ENCODE measurements around the gene DUSP5.
A peak's percentile ranks its signal among the peaks of the same experiment; 100 is the strongest.

The DUSP5 gene

GRCh38 chr10:110548002-110548401 is 50.3 kb downstream of the DUSP5 start:
- DNase-seq: no peak

- DNase-seq: no peak
Measured at GRCh38 chr10:110549211-110549610, 51.5 kb downstream of the DUSP5 start.

GRCh38 chr10:110553905-110554304 is 56.2 kb downstream of the DUSP5 start:
- no peak for DNase-seq

GRCh38 chr10:110556296-110556695 is 58.6 kb downstream of the DUSP5 start:
- DNase-seq: no peak

DNA sequence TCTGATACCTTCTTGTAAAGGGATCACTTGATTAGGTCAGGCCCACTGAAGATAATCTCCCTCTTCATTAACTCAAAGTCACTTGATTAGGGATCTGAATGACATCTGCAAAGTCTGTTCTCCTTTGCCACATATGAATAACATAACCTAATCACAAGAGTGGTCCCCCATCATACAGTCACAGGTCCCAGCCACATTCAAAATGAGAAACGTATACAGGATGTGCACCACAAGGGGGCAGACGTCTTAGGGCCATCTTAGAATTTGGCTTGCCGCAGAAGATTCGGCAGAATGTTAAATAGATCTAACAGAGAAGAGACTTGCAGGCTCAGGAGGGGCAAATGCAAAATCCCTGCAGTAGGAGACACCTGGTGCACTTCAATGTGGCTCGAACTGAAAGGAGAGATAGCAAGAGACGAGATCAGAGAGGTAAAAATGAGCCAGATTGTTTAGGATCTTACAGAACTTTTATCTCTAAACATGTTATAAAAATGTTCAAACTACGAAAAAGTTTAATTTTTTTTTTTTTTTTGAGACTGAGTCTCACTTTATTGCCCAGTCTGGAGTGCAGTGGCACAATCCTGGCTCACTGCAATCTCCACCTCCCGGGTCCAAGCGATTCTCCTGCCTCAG is 59.4 kb downstream of the DUSP5 start:
- peak; percentile 22 to 49 (median 32) for DNase-seq

DNA sequence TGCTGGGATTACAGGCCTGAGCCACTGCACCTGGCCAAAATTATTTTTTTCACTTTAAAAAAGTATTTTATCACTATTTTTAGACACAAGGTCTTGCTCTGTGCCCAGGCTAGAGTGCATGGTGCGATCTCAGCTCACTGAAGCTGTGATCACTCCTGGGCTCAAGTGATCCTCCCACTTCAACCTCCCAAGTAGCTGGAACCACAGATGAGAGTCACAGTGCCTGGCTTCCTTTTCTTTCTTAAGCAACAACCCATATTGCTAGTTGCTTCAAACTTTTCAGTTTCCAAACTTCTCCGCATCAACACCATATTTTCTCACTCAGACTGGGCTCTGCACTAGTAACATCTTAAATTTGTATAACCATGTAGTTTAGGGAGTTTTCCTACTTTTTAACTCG is 60.3 kb downstream of the DUSP5 start:
- DNase-seq: no peak

DNA sequence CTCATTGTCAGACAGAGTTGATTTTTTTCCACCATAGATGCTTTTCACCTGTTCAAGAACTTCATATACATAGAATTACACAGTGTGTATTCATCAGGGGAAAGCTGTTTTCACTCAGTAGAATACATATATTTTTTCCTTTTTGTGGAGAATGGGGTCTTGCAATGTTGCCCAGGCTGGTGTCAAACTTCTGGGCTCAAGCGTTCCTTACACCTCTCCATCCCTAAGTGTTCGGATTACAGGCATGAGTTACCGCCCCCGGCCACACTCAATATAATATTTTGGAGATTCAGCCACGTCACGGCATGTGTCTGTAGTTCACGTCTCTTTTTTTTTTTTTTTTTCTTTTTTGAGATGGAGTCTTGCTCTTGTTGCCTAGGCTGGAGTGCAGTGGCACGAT is 62.3 kb downstream of the DUSP5 start:
- DNase-seq: no peak

All from activated CD4-positive, CD25-positive, alpha-beta regulatory T cell (primary cell).